ENCODE measurements around the gene MYOT.

- TF ChIP-seq CTCF (IDR thresholded peaks at IDR 0.05; ENCODE audit: low read depth, low read length, poor library complexity, severe bottlenecking): peak; percentile 59
- TF ChIP-seq EZH2phosphoT487 (IDR thresholded peaks at IDR 0.05; ENCODE audit: borderline replicate concordance, low read length): no peak
These were observed 45.4 kb upstream of the MYOT start for GRCh38 chr5:137822158-137822764.

All from DOHH2 (cell line).